ENCODE data around the gene ZNF436. TPM values are rescaled to one million over a fixed set of nuclear protein-coding genes. Genes with fewer than 3 reads are reported as not detected.

Gene ZNF436
- total RNA-seq, 1 donor from 2014 or later = 29.0 TPM

GRCh38 chr1:23371987-23372880 lies 2.6 kb upstream of the ZNF436 start:
- Histone ChIP-seq H3K27me3 (ENCODE audit: control insufficient read depth, insufficient read depth, low read length) (no peaks in the 10 kb centered on the region), H3K4me3 (ENCODE audit: low read depth, low read length) (no peak overlapping the region), H3K36me3 (ENCODE audit: control insufficient read depth, insufficient read depth, low read length) (no peaks in the 10 kb centered on the region)
- no peak for DNase-seq (ENCODE audit: low read depth)
- no peak for TF ChIP-seq CTCF (IDR thresholded peaks at IDR 0.05; ENCODE audit: insufficient read depth, low read length, severe bottlenecking)
- FAIRE-seq = no peak

GRCh38 chr1:23370709-23371584 lies 1.3 kb upstream of the ZNF436 start:
- FAIRE-seq = no peak
- no peak for TF ChIP-seq CTCF (IDR thresholded peaks at IDR 0.05; ENCODE audit: insufficient read depth, low read length, severe bottlenecking)
- no peak overlapping the region for H3K4me3 ChIP-seq (ENCODE audit: low read depth, low read length)
- H3K27me3 ChIP-seq (ENCODE audit: control insufficient read depth, insufficient read depth, low read length) = no peaks in the 10 kb centered on the region
- peak; percentile 38 for DNase-seq (ENCODE audit: low read depth)
- no peaks in the 10 kb centered on the region for H3K36me3 ChIP-seq (ENCODE audit: control insufficient read depth, insufficient read depth, low read length)

GRCh38 chr1:23370330-23370708 lies 683 bp upstream of the ZNF436 start:
- no peak for DNase-seq (ENCODE audit: low read depth)
- TF ChIP-seq CTCF (IDR thresholded peaks at IDR 0.05; ENCODE audit: insufficient read depth, low read length, severe bottlenecking) = no peak
- peaks cover 2% of the 10 kb centered on the region for H3K36me3 ChIP-seq (ENCODE audit: control insufficient read depth, insufficient read depth, low read length)
- H3K27me3 ChIP-seq (ENCODE audit: control insufficient read depth, insufficient read depth, low read length) = no peaks in the 10 kb centered on the region
- no peak overlapping the region for H3K4me3 ChIP-seq (ENCODE audit: low read depth, low read length)
- no peak for FAIRE-seq

- no peak for TF ChIP-seq CTCF (IDR thresholded peaks at IDR 0.05; ENCODE audit: insufficient read depth, low read length, severe bottlenecking)
- H3K4me3 ChIP-seq (ENCODE audit: low read depth, low read length) = peak overlapping the region; percentile 76
- no peak for FAIRE-seq
- peaks cover 6% of the 10 kb centered on the region for H3K36me3 ChIP-seq (ENCODE audit: control insufficient read depth, insufficient read depth, low read length)
- DNase-seq (ENCODE audit: low read depth) = peak; percentile 76
- no peaks in the 10 kb centered on the region for H3K27me3 ChIP-seq (ENCODE audit: control insufficient read depth, insufficient read depth, low read length)
Measured at GRCh38 chr1:23368562-23369334, 888 bp downstream of the ZNF436 start.

GRCh38 chr1:23367791-23368561 lies 1.7 kb downstream of the ZNF436 start:
- Histone ChIP-seq H3K36me3 (ENCODE audit: control insufficient read depth, insufficient read depth, low read length) (peaks cover 9% of the 10 kb centered on the region), H3K27me3 (ENCODE audit: control insufficient read depth, insufficient read depth, low read length) (no peaks in the 10 kb centered on the region), H3K4me3 (ENCODE audit: low read depth, low read length) (peak overlapping the region; percentile 76)
- FAIRE-seq (no peak), DNase-seq (ENCODE audit: low read depth) (peak; percentile 97)
- TF ChIP-seq CTCF (IDR thresholded peaks at IDR 0.05; ENCODE audit: insufficient read depth, low read length, severe bottlenecking) = no peak

Data from bronchial epithelial cell (primary cell).